ENCODE results near the gene ZNF774. TPM values are rescaled to one million over a fixed set of nuclear protein-coding genes. Genes with fewer than 3 reads are reported as not detected.

The ZNF774 gene
- total and polyA plus RNA-seq, 9 donors = 0.83 to 4.3 (median 2.4) TPM

- intact Hi-C loops (cut with DNase I) = no loop called here
- Histone ChIP-seq H3K4me3 (no peak overlapping the region), H3K36me3 (no peaks in the 10 kb centered on the region), H3K4me1 (ENCODE audit: insufficient read depth) (no peaks in the 10 kb centered on the region), H3K27me3 (no peaks in the 10 kb centered on the region), H3K9me3 (no peaks in the 10 kb centered on the region), H3K27ac (no peak overlapping the region)
- 95 to 97% (median 96%) methylated on average over 4 of the region's 4 CpGs for WGBS, 3 donors
- TF ChIP-seq POLR2A (IDR thresholded peaks at IDR 0.05) = no peak
- peak in 1 of 5 donors; percentile 2 for DNase-seq
Observed at GRCh38 chr15:90325726-90326125, 26.4 kb upstream of the ZNF774 start.

- TF ChIP-seq CTCF (IDR thresholded peaks at IDR 0.05) = no peak
- TF ChIP-seq POLR2A (IDR thresholded peaks at IDR 0.05) = no peak
- no peak for TF ChIP-seq EP300 (IDR thresholded peaks at IDR 0.05)
- no peaks in the 10 kb centered on the region for H3K27me3 ChIP-seq
- intact Hi-C loops (cut with DNase I) = no loop called here
- DNase-seq = no peak
- H3K4me1 ChIP-seq (ENCODE audit: insufficient read depth) = no peaks in the 10 kb centered on the region
- H3K36me3 ChIP-seq = no peaks in the 10 kb centered on the region
- H3K9me3 ChIP-seq = no peaks in the 10 kb centered on the region
- 94 to 98% (median 94%) methylated on average over 4 of the region's 4 CpGs for WGBS, 3 donors
- no peak overlapping the region for H3K27ac ChIP-seq
- H3K4me3 ChIP-seq = no peak overlapping the region
Observed at GRCh38 chr15:90326441-90326840, 25.6 kb upstream of the ZNF774 start.

DNA sequence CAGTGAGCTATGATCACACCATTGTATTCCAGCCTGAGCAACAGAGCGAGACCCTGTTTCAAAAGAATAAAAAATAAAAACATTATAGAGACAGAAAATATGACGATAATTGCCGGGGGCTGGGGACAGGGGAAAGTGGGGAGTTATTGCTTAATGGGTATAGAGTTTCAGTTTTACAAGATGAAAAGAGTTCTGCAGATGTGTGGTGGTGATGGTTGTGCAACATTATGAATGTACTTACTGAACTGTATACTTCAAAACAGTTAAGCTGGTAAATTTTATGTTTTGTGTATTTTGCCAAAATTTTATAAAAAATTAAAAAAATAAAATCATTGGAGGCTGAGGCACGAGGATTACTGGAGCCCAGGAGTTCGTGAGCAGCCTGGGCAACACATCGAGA, 24.8 kb upstream of the ZNF774 start:
- intact Hi-C loops (cut with DNase I) = no loop called here
- H3K27ac ChIP-seq = no peak overlapping the region
- 91 to 94% (median 92%) methylated on average over 6 of the region's 6 CpGs for WGBS, 3 donors
- H3K27me3 ChIP-seq = no peaks in the 10 kb centered on the region
- TF ChIP-seq EP300 (IDR thresholded peaks at IDR 0.05) (no peak), CTCF (IDR thresholded peaks at IDR 0.05) (no peak), POLR2A (IDR thresholded peaks at IDR 0.05) (no peak)
- no peaks in the 10 kb centered on the region for H3K36me3 ChIP-seq
- H3K4me1 ChIP-seq (ENCODE audit: insufficient read depth) = no peaks in the 10 kb centered on the region
- no peak for DNase-seq
- no peak overlapping the region for H3K4me3 ChIP-seq
- H3K9me3 ChIP-seq = no peaks in the 10 kb centered on the region

- Histone ChIP-seq H3K9me3 (no peaks in the 10 kb centered on the region), H3K36me3 (no peaks in the 10 kb centered on the region), H3K27ac (no peak overlapping the region), H3K4me1 (ENCODE audit: insufficient read depth) (no peaks in the 10 kb centered on the region), H3K27me3 (no peaks in the 10 kb centered on the region), H3K4me3 (no peak overlapping the region)
- intact Hi-C loops (cut with DNase I) = no loop called here
- no peak for DNase-seq
- 86 to 94% (median 88%) methylated on average over 3 of the region's 3 CpGs for WGBS, 3 donors
- TF ChIP-seq POLR2A (IDR thresholded peaks at IDR 0.05) = no peak
- TF ChIP-seq CTCF (IDR thresholded peaks at IDR 0.05) = no peak
- no peak for TF ChIP-seq EP300 (IDR thresholded peaks at IDR 0.05)
Observed at GRCh38 chr15:90334304-90334731, 17.8 kb upstream of the ZNF774 start.

DNA sequence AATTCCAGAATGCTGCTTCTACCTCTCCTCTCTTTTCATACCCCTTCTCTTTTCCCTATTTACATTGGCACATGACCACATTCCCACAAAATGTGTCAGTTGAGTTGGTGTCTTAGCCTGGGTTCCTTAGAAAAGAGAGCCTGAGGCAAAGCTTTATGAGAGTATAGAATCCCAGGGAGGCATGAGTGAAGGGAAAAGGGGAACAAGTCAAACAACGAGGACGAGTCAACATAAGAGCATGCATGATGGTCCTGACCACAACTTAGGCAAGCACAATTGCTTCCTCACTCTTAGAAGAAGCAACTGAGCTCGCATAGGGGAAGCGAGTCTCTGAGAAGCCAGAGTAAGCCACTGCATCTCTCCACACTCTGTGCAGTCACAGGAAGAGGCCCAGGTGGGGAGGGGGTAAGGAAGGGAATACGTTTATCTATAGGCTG, 15.4 kb upstream of the ZNF774 start:
- DNase-seq = no peak
- Histone ChIP-seq H3K27ac (no peak overlapping the region), H3K27me3 (no peaks in the 10 kb centered on the region), H3K4me1 (ENCODE audit: insufficient read depth) (no peaks in the 10 kb centered on the region), H3K4me3 (no peak overlapping the region), H3K9me3 (no peaks in the 10 kb centered on the region), H3K36me3 (no peaks in the 10 kb centered on the region)
- TF ChIP-seq EP300 (IDR thresholded peaks at IDR 0.05) (no peak), CTCF (IDR thresholded peaks at IDR 0.05) (no peak), POLR2A (IDR thresholded peaks at IDR 0.05) (no peak)
- intact Hi-C loops (cut with DNase I) = no loop called here
- WGBS, 3 donors = 81 to 90% (median 85%) methylated on average over 5 of the region's 5 CpGs

Measured in ovary (tissue), 9 donors.